Right cardiac atrium (tissue), 5 donors: ENCODE measurements around the gene BUB1B. TPM values are rescaled to one million over a fixed set of nuclear protein-coding genes. Genes with fewer than 3 reads are reported as not detected.
"Not testable (repeated sequence)": the region's sequence is repeated elsewhere in the genome, so short reads cannot be mapped to it uniquely, and the experiment has no call there.

Experiments used
- ATAC-seq, 2 donors: fragments of 200-7000 bp; cut with Tn5 transposase; one replicate each; pipeline versions ENCODE4 v1.8.0 to v1.9.1; 2020; ENCODE audit warnings: moderate library complexity in 2 of 2, mild to moderate bottlenecking in 1 of 2
- DNase-seq, 3 donors: peaks; one replicate each; pipeline ENCODE4 v3.0.0-alpha.2; 2020
- H3K27ac ChIP-seq: one replicate; pipeline ENCODE4 v1.5.1; 2013; ENCODE audit warnings: mild to moderate bottlenecking, low read length, control low read depth, moderate library complexity
- H3K27me3 ChIP-seq: one replicate; pipeline ENCODE4 v1.6.1; 2013; ENCODE audit not compliant: control insufficient read depth, insufficient read depth
- H3K4me1 ChIP-seq: one replicate; pipeline ENCODE4 v1.6.1; 2013; ENCODE audit warnings: low read length; ENCODE audit not compliant: control insufficient read depth, insufficient read depth
- H3K4me3 ChIP-seq: one replicate; pipeline ENCODE4 v1.5.1; 2013; ENCODE audit warnings: low read length, control low read depth
- H3K9me3 ChIP-seq: one replicate; pipeline ENCODE4 v1.6.1; 2013; ENCODE audit warnings: low read length; ENCODE audit not compliant: control insufficient read depth
- WGBS: extraction: QIAGEN DNeasy Blood & Tissue Kit; methylation state at CpG from one replicate; pipeline ENCODE4 v1.1.7; 2013; 5-methylcytosine and 5-hydroxymethylcytosine counted together
- intact Hi-C, 4 donors: fragments of 100-400 bp; cut with DNase I; formaldehyde crosslinking; loops; one replicate each; pipeline versions ENCODE4 v1.11.0 to v1.14.0; 2022 to 2023
- polyA plus RNA-seq: library from polyadenylated mRNA; stranded (reverse); fragments of 200-250 nt; gene quantifications from one replicate; pipeline ENCODE4 v1.2.3, GENCODE V29; 2013
- total RNA-seq, 4 donors: library from RNA; stranded (reverse); fragmentation: NEBNext Ultra II Directional; extraction: Animal tissue kit (Norgen Biotek cat#: 25700); gene quantifications; one replicate each; pipeline ENCODE4 v1.2.1, GENCODE V29; 2021
- donor health status: healthy with polysubstance abuse.
- donor health status: DM: no; HTN: yes; CAD: no.
- donor health status: DM: no; HTN: no; CAD: no.
- donor health status: DM: no; HTN: yes; CAD: no; lungs with severe emphysema.
- donor health status: DM: yes; HTN: yes; CAD: no.

Gene BUB1B
- total and polyA plus RNA-seq, 5 donors: 0.18 to 1.8 (median 1.5) TPM; not detected in 1

- no peaks in the 10 kb centered on the region for H3K4me1 ChIP-seq
- no peak overlapping the region for H3K27ac ChIP-seq
- H3K27me3 ChIP-seq: no peaks in the 10 kb centered on the region
- H3K4me3 ChIP-seq: no peak overlapping the region
- no peak for ATAC-seq
- intact Hi-C loops: loop anchor here in 1 of 4 donors (5.0 kb wide), 1 partner anchor 51 kb away; the partner anchor contains the start of gene BMF
- DNase-seq: no peak
- 86% methylated on average over 7 of the region's 7 CpGs for WGBS
- H3K9me3 ChIP-seq: no peaks in the 10 kb centered on the region
Measured at GRCh38 chr15:40157778-40158447, 3.0 kb upstream of the BUB1B start.

DNA sequence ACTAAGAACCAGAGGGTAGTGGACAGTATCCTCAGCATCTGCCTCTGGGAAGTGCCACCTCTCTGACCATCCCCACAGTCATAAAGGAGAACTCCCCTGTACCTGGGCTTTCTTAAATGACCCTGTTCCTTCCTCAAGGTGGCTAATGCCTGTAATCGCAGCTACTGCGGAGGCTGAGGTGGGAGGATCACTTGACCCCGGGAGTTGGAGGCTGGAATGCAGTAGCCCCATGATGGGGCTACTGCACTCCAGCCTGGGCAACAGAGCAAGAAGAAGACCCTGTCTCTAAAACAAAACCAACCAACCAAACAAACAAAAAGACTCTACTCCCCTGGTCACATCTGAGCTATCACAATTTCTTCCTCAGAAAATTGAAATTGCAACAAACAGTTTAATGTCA is 848 bp upstream of the BUB1B start:
- ATAC-seq: no peak
- intact Hi-C loops: loop anchor here in 1 of 4 donors (10.0 kb wide), 1 partner anchor 105 kb away; no protein-coding TSS in a partner anchor
- WGBS: 94% methylated on average over 3 of the region's 3 CpGs

DNA sequence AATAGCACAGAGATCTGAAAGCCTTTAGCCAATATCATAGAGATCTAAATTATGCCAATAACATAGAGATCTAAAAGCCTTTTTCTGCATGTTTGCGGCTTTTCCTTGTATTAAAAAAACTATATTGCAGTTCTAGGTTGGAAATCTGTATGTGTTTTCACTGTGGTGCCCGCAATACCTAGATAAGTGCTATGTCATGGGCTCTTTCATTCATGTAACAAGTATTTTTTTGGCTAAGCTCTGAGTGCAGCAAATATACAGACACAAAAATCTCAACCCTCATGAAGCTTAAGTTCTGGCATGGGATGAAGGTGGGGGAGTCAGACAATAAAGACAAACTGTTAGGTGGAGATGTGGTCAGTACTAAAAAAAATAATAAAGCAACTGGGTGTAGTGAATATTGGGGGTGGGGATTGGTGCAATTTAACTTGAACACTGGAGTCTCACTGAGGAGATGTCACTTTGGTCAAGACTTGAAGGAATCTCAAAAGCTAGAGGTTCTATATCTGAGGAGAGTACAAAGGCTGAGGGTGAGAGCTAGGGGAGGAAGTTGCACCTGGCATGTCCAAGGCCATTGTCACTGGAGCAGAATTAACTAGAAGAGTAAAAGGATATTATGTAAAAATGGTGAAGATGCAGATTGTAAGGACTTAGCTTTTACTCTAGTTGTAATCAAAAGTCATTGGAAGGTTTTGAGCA is 973 bp downstream of the BUB1B start:
- ATAC-seq (no peak), DNase-seq (no peak)
- no peaks in the 10 kb centered on the region for H3K9me3 ChIP-seq
- H3K27ac ChIP-seq: no peak overlapping the region
- H3K27me3 ChIP-seq: no peaks in the 10 kb centered on the region
- H3K4me3 ChIP-seq: peak overlapping the region; percentile 42
- H3K4me1 ChIP-seq: no peaks in the 10 kb centered on the region
- intact Hi-C loops: loop anchor here in 1 of 4 donors (10.0 kb wide), 1 partner anchor 107 kb away; no protein-coding TSS in a partner anchor
- WGBS: 11% methylated on average over 2 of the region's 2 CpGs

More for the DNA sequence above, 848 bp upstream of the BUB1B start:
- Histone ChIP-seq H3K9me3 (no peaks in the 10 kb centered on the region), H3K4me3 (no peak overlapping the region), H3K27me3 (no peaks in the 10 kb centered on the region), H3K27ac (no peak overlapping the region), H3K4me1 (no peaks in the 10 kb centered on the region)
- DNase-seq: no peak

DNA sequence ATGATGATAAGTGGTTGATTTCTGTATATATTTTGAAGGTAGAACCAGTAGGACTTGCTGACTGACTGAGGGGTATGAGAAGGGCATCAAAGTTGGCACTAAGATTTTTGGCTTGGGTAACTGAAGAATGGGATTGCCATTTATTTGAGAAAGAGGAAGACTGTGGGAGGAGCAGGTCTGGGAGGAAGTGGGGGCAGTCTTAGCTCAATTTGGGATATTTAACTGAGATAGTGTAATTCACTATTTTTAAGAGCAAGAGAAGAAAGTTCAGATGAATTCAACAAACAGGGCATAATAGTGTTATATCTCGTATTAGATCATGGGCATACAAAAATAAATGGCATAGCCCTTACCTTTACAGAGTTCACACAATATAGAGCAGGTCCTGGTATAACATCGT is 1.7 kb downstream of the BUB1B start:
- Histone ChIP-seq H3K9me3 (no peaks in the 10 kb centered on the region), H3K27me3 (no peaks in the 10 kb centered on the region), H3K4me1 (no peaks in the 10 kb centered on the region), H3K4me3 (no peak overlapping the region), H3K27ac (no peak overlapping the region)
- WGBS: 91% methylated on average over 2 of the region's 2 CpGs
- intact Hi-C loops: loop anchor here in 1 of 4 donors (10.0 kb wide), 1 partner anchor 108 kb away; no protein-coding TSS in a partner anchor
- ATAC-seq: no peak
- DNase-seq: no peak

DNA sequence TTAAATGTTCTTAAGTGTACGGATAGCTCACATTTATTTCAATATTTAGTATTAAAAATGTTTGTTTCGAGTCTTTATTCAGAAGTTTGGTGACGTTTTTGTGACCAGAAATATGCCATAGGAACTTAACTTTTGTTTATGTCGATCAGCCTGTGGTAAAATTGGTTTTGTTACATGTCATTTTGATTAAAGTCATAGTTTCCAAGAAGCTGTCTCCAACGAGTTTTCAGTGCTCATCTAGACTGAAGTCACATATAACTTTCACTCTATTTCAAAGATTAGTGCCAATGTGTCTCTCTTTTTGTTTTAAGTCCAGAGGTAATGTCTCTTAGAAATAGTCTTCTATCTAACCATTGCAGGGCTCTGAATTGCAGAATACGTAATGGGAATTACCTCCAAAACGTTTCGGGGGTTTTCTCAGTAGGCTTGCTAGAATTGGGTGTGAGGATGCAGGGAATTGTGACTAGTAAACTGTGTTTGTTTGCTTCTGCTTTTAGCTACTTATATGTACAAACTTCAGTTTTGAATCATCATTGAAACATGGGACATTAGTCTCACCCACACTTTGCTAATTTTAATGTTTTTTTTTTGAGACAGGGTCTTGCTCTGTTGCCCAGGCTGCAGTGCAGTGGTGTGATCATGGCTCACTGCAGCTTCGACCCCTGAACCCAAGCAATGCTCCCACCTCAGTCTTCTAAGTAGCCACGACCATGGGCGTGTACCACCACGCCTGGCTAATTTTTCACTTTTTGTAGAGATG is 3.0 kb downstream of the BUB1B start:
- Histone ChIP-seq H3K9me3 (no peaks in the 10 kb centered on the region), H3K4me3 (no peak overlapping the region), H3K4me1 (no peaks in the 10 kb centered on the region), H3K27me3 (no peaks in the 10 kb centered on the region), H3K27ac (no peak overlapping the region)
- DNase-seq: no peak
- intact Hi-C loops: loop anchor here in 1 of 4 donors (10.0 kb wide), 1 partner anchor 109 kb away; no protein-coding TSS in a partner anchor
- 87% methylated on average over 12 of the region's 12 CpGs for WGBS
- ATAC-seq: no peak

DNA sequence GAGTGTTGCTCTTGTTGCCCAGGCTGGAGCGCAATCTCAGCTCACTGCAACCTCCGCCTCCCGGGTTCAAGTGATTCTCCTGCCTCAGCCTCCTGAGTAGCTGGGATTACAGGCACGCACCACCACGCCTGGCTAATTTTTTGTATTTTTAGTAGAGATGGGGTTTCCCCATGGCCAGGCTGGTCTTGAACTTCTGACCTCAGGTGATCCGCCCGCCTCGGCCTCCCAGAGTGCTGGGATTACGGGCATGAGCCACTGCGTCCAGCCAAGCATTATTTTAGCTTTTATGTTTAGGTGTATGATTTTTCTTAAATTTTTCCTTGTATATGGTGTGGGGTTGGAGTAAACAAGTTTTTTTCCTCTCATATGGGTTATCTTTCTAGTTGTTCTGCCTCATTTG is 6.5 kb downstream of the BUB1B start:
- not testable (repeated sequence) for H3K9me3 ChIP-seq, H3K4me3 ChIP-seq, H3K4me1 ChIP-seq, ATAC-seq, H3K27me3 ChIP-seq, DNase-seq, H3K27ac ChIP-seq
- intact Hi-C loops: loop anchor here in 1 of 4 donors (10.0 kb wide), 1 partner anchor 113 kb away; no protein-coding TSS in a partner anchor
- WGBS: 98% methylated on average over 10 of the region's 10 CpGs

GRCh38 chr15:40175160-40175559 is 14.3 kb downstream of the BUB1B start:
- H3K4me1 ChIP-seq: no peaks in the 10 kb centered on the region
- H3K4me3 ChIP-seq: no peak overlapping the region
- no peaks in the 10 kb centered on the region for H3K9me3 ChIP-seq
- H3K27me3 ChIP-seq: no peaks in the 10 kb centered on the region
- DNase-seq (no peak), ATAC-seq (no peak)
- intact Hi-C loops: no loop called here
- WGBS: 89% methylated on average over 3 of the region's 3 CpGs
- no peak overlapping the region for H3K27ac ChIP-seq

DNA sequence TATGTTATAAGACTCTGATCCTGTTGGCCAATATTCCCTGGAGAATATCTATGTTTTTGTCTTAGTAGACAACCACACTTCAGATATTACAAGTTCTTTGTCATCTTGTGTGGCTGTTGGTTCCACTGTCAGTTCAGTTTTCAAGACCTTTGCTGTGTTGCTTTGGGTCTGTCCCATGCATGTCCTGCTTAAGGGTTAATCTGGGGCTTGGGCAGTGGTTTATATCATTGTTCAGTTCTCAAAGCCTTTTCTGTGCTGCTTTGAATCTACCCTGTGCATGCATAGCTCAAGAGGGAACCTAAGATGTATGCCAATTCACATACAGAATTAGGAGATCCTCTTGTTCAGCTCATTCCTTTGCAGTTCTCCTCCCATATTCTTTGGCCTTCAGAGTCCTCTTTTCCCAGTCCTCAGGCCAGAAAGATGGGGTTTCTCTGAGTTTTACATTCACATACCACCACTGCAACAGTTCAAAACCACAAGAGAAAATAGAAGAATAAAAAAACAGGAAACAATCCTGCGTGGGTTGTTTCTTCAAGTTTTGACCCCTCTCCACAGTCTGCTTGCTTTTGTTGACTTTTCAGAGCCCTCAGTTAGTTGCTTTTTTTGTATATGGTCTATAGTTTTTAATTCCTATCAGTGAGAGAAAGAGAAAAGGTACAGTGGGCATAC is 21.6 kb downstream of the BUB1B start:
- H3K9me3 ChIP-seq: no peaks in the 10 kb centered on the region
- H3K27ac ChIP-seq: no peak overlapping the region
- H3K4me1 ChIP-seq: no peaks in the 10 kb centered on the region
- no peak for DNase-seq
- H3K27me3 ChIP-seq: no peaks in the 10 kb centered on the region
- intact Hi-C loops: no loop called here
- no peak for ATAC-seq
- H3K4me3 ChIP-seq: no peak overlapping the region
- WGBS: 60% methylated on average over 1 of the region's 1 CpG

GRCh38 chr15:40183636-40184463 is 23.0 kb downstream of the BUB1B start:
- H3K4me3 ChIP-seq: no peak overlapping the region
- no peaks in the 10 kb centered on the region for H3K27me3 ChIP-seq
- no peaks in the 10 kb centered on the region for H3K4me1 ChIP-seq
- DNase-seq (no peak), ATAC-seq (no peak)
- intact Hi-C loops: no loop called here
- no peak overlapping the region for H3K27ac ChIP-seq
- no peaks in the 10 kb centered on the region for H3K9me3 ChIP-seq
- 79% methylated on average over 9 of the region's 9 CpGs for WGBS

GRCh38 chr15:40190591-40190990 is 29.7 kb downstream of the BUB1B start:
- ATAC-seq: no peak
- no peak for DNase-seq
- Histone ChIP-seq H3K9me3 (no peaks in the 10 kb centered on the region), H3K27me3 (no peaks in the 10 kb centered on the region), H3K4me1 (no peaks in the 10 kb centered on the region), H3K27ac (no peak overlapping the region), H3K4me3 (no peak overlapping the region)
- intact Hi-C loops: no loop called here
- 95% methylated on average over 6 of the region's 6 CpGs for WGBS
